GM12878 (cell line): Measurements from ENCODE around the gene MST1. TPM values are rescaled to one million over a fixed set of nuclear protein-coding genes. Genes with fewer than 3 reads are reported as not detected.

ENCODE experiments used
- polyA plus RNA-seq, 11 experiments: library from polyadenylated mRNA; depleted of rRNA in 4 of 11; unstranded in 6 of 11; stranded (reverse) in 5 of 11; fragments of >200 nt; fragmentation: Nextera tagmentation in 4 of 11; fragmentation: Illumina TruSeq in 1 of 11; extraction: Ambion mirVana in 4 of 11; extraction: Trizol in 1 of 11; gene quantifications; 1 replicate in 1 of 11; 2 replicates in 10 of 11; pipeline versions ENCODE4 v1.2.1 to v1.2.3, GENCODE V29; 2011 to 2016; ENCODE audit warnings: inconsistent platforms in 2 of 11, missing spikeins in 2 of 11, low read depth in 1 of 11
- total RNA-seq, 4 experiments: library from RNA; depleted of rRNA in 3 of 4; stranded (reverse); fragments of >200 nt in 3 of 4; fragmentation: Illumina TruSeq in 1 of 4; extraction: Trizol in 1 of 4; gene quantifications; 2 replicates each; pipeline versions ENCODE4 v1.2.1 to v1.2.3, GENCODE V29; 2013 to 2021
- TF ChIP-seq, protein P1 (sequence below): IDR thresholded peaks from 2 replicates; pipeline ENCODE4 v1.6.1; 2012; ENCODE audit warnings: improper control_type of control experiment, low read depth, low read length; ENCODE audit not compliant: insufficient replicate concordance
- TF ChIP-seq, protein P2 (sequence below): fragments of 450-650 bp; IDR thresholded peaks from 2 replicates; pipeline ENCODE4 v1.6.1; 2017; ENCODE audit warnings: mild to moderate bottlenecking, low read depth, inconsistent platforms; ENCODE audit not compliant: poor library complexity, severe bottlenecking

MST1 gene
- total and polyA plus RNA-seq, 10 of the 15 experiments (the other 5 are each of a cell fraction or from before 2014, with no cell fraction given): 1.2 to 25.5 (median 4.1) TPM

DNA sequence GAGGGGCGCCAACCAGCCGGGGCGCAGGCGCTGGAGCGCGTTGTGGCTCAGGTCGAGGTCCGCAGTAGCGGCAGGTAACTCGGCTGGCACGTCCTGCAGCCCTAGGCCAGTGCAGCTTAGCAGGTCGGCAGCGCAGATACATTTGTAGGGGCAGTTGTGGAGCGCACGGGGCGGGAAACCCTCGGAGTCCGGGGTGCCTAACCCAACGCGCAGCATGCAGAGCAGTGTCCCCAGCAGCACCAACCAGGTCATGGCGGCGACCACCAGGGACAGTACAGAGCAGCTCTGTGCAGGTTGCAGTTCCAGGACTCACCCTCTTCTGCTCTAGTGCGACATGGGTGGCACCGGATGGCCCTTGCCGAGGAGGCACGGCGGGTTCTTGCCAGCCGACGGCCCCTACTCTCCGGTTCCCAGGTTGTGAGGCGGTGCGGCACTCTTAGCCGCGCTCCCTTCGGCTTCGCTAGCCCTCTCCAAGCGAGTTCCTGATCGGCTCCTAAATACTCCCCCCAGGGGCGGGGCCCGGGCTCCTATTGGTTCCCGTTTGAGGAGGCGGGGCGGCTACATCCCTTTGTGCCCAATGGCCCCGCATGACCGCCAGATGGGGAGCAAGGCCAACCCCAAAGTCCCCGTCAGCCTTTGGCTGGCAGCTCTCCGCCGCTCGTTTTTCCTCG, 30.1 kb upstream of the MST1 start, which contains the start of gene AMIGO3 (continued):
- TF ChIP-seq, protein P1, sequence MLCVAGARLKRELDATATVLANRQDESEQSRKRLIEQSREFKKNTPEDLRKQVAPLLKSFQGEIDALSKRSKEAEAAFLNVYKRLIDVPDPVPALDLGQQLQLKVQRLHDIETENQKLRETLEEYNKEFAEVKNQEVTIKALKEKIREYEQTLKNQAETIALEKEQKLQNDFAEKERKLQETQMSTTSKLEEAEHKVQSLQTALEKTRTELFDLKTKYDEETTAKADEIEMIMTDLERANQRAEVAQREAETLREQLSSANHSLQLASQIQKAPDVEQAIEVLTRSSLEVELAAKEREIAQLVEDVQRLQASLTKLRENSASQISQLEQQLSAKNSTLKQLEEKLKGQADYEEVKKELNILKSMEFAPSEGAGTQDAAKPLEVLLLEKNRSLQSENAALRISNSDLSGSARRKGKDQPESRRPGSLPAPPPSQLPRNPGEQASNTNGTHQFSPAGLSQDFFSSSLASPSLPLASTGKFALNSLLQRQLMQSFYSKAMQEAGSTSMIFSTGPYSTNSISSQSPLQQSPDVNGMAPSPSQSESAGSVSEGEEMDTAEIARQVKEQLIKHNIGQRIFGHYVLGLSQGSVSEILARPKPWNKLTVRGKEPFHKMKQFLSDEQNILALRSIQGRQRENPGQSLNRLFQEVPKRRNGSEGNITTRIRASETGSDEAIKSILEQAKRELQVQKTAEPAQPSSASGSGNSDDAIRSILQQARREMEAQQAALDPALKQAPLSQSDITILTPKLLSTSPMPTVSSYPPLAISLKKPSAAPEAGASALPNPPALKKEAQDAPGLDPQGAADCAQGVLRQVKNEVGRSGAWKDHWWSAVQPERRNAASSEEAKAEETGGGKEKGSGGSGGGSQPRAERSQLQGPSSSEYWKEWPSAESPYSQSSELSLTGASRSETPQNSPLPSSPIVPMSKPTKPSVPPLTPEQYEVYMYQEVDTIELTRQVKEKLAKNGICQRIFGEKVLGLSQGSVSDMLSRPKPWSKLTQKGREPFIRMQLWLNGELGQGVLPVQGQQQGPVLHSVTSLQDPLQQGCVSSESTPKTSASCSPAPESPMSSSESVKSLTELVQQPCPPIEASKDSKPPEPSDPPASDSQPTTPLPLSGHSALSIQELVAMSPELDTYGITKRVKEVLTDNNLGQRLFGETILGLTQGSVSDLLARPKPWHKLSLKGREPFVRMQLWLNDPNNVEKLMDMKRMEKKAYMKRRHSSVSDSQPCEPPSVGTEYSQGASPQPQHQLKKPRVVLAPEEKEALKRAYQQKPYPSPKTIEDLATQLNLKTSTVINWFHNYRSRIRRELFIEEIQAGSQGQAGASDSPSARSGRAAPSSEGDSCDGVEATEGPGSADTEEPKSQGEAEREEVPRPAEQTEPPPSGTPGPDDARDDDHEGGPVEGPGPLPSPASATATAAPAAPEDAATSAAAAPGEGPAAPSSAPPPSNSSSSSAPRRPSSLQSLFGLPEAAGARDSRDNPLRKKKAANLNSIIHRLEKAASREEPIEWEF: no peak
- TF ChIP-seq, protein P2, sequence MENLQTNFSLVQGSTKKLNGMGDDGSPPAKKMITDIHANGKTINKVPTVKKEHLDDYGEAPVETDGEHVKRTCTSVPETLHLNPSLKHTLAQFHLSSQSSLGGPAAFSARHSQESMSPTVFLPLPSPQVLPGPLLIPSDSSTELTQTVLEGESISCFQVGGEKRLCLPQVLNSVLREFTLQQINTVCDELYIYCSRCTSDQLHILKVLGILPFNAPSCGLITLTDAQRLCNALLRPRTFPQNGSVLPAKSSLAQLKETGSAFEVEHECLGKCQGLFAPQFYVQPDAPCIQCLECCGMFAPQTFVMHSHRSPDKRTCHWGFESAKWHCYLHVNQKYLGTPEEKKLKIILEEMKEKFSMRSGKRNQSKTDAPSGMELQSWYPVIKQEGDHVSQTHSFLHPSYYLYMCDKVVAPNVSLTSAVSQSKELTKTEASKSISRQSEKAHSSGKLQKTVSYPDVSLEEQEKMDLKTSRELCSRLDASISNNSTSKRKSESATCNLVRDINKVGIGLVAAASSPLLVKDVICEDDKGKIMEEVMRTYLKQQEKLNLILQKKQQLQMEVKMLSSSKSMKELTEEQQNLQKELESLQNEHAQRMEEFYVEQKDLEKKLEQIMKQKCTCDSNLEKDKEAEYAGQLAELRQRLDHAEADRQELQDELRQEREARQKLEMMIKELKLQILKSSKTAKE: no peak
